GM06990 (cell line): ENCODE results near the gene WDFY4.

Experiments used
- DNase-seq: peaks from one replicate; pipeline ENCODE4 v3.0.0-alpha.2; 2011; ENCODE audit not compliant: insufficient read length; ENCODE audit errors: extremely low read depth
- H3K27me3 ChIP-seq: replicated peaks from 2 replicates; pipeline ENCODE4 v1.6.0; 2011; ENCODE audit warnings: low read length; ENCODE audit not compliant: control insufficient read depth, insufficient read depth
- H3K36me3 ChIP-seq: 2 replicates; pipeline ENCODE4 v1.5.1; 2011; ENCODE audit warnings: low read length; ENCODE audit not compliant: control insufficient read depth, insufficient read depth
- H3K4me3 ChIP-seq: replicated peaks from 2 replicates; pipeline ENCODE4 v1.5.1; 2011; ENCODE audit warnings: low read depth, mild to moderate bottlenecking, control low read depth, low read length
- CTCF ChIP-seq: IDR thresholded peaks from 2 replicates; pipeline ENCODE4 v1.5.1; 2011; ENCODE audit warnings: low read length, control low read depth, mild to moderate bottlenecking, inconsistent platforms; ENCODE audit not compliant: insufficient read depth, poor library complexity, severe bottlenecking

The WDFY4 gene

DNA sequence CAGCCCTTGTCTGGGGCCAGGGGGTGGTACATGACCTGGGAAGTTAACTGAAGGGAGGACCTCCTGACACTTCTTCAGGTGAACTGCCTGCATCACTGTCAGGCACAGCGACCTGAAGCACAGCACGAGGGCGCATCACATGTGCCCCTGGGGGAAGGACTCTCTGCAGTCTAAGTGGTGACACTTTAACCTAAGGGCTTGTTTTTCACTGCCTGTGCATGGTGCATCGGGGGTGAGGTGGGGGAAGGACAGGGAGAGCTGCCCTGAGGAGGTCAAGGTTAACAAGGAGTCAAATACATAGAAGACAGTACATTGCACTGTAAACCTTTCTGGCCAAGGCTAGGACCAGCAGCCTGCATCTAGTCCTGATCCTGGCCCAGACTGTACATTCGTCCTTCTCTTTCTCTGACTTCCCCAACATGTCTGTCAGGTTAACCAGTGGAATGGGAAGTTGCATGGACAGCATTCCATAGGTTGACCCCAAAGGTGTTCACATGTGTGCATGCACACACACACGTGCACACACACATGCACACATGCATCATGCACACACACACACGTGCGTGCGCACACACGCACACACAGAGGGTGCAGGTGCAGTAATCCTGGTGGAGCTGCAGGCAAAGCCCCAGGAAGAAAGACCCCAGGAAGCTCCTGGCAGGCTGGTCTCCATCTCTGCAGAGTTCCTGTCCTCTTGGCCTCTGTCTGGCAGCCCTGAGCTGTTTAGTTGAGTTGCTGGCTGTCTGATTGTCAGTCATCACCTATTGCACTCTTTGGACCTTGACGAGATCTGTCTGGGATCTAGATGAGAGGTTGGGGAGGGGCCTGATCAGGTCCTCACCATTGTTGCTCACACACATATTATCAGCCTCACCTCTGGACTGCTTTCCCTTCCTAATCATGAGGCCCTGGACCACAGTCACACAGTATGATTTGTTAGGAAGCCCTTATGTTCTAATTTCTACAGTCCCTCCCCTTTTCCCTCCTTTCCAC is 37.8 kb downstream of the WDFY4 start:
- H3K27me3 ChIP-seq: no peaks in the 10 kb centered on the region
- no peak overlapping the region for H3K4me3 ChIP-seq
- no peak for DNase-seq
- H3K36me3 ChIP-seq: peaks cover 54% of the 10 kb centered on the region
- no peak for TF ChIP-seq CTCF

- no peak for DNase-seq
- no peak overlapping the region for H3K4me3 ChIP-seq
- TF ChIP-seq CTCF: no peak
- H3K36me3 ChIP-seq: peaks cover 66% of the 10 kb centered on the region
- no peaks in the 10 kb centered on the region for H3K27me3 ChIP-seq
These were observed 39.5 kb downstream of the WDFY4 start for GRCh38 chr10:48724127-48724526.

GRCh38 chr10:48725708-48726107 is 41.0 kb downstream of the WDFY4 start:
- no peak for DNase-seq
- no peak for TF ChIP-seq CTCF
- H3K27me3 ChIP-seq: no peaks in the 10 kb centered on the region
- H3K4me3 ChIP-seq: no peak overlapping the region
- H3K36me3 ChIP-seq: peaks cover 59% of the 10 kb centered on the region

DNA sequence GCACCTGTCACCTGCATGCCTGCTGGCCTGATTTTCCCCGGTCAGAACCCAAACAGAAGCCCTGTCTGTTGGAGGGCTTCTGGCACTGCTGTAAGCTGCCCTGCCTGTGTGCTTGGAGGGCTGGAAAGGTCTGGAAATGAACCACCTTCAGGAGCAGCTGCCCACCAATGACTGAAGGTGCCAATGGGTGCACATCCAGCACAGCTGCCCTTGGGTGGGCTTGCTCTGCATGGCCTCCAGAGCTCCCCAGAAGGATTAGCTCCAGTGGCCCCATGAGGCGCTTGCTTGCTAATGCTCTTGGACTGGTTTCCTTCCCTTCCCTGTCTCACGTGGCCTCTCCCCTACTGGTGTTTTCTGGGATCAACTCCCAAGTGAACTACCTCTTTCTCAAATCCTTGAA is 43.2 kb downstream of the WDFY4 start:
- Histone ChIP-seq H3K36me3 (peaks cover 62% of the 10 kb centered on the region), H3K27me3 (no peaks in the 10 kb centered on the region), H3K4me3 (no peak overlapping the region)
- TF ChIP-seq CTCF: no peak
- DNase-seq: no peak

- Histone ChIP-seq H3K4me3 (no peak overlapping the region), H3K36me3 (peaks cover 55% of the 10 kb centered on the region), H3K27me3 (no peaks in the 10 kb centered on the region)
- DNase-seq: no peak
- no peak for TF ChIP-seq CTCF
These were observed 44.5 kb downstream of the WDFY4 start for GRCh38 chr10:48729222-48729621.
